D341Med (cell line): Measurements from ENCODE around the gene APOC1.
"Not testable (repeated sequence)": the region's sequence is repeated elsewhere in the genome, so short reads cannot be mapped to it uniquely, and the experiment has no call there.

Source experiments
- DNase-seq: peaks from one replicate; pipeline ENCODE4 v3.0.0; 2012; ENCODE audit warnings: low spot score

The APOC1 gene

DNA sequence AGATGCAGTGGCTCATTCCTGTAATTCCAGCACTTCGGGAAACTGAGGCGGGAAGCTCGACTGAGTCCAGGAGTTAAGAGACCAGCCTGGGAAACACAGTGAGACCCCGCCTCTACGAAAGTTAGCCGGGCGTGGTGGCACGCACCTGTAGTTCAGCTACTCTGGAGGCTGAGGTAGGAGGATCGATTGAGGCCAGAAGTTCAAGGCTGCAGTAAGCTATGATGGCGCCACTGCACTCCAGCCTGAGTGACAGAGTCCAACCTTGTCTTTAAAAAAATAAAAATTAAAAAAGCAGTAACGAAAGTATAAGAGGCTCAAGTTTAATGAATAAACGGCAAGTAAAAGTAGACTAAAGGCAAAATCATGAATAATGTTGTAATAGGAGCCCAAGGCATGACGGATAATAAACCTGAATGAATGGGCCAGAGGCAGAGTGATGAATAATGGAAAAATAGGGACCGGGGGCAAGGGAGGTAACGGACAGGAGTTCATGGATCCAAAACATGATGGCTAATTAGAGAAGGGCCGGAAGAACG is 24.5 kb upstream of the APOC1 start:
- no peak for DNase-seq

DNA sequence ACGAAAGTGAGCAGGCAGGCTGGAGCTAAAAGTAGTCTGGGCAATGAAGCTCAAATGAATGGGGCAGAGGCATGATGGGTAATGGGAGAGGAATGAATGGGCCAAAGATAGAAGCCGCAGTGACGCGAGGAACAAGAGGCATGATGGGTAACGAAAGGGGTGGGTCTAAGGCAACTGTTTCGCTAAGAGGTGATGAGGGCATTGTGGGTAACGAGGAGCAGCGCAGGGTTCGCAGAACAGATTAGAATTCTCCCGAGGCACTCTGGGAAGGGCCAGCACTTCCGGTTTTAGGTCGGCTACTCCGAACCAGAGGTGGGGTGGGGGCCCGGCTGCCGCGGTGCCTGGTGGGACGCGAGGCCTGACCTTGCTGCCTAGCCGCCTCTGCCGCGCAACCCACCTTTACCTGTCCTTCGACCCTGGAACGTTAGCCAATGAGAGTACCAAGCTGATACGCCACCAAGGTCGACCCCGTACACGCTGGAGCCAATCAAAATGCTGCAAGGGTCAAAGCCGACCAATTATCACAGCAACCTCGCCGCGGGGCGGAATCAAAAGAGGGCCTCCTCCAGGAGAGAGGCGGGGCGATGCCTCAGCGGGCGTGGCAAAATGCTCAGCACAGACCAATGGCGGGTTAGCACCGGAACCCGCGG is 23.9 kb upstream of the APOC1 start:
- peak; percentile 96 for DNase-seq

DNA sequence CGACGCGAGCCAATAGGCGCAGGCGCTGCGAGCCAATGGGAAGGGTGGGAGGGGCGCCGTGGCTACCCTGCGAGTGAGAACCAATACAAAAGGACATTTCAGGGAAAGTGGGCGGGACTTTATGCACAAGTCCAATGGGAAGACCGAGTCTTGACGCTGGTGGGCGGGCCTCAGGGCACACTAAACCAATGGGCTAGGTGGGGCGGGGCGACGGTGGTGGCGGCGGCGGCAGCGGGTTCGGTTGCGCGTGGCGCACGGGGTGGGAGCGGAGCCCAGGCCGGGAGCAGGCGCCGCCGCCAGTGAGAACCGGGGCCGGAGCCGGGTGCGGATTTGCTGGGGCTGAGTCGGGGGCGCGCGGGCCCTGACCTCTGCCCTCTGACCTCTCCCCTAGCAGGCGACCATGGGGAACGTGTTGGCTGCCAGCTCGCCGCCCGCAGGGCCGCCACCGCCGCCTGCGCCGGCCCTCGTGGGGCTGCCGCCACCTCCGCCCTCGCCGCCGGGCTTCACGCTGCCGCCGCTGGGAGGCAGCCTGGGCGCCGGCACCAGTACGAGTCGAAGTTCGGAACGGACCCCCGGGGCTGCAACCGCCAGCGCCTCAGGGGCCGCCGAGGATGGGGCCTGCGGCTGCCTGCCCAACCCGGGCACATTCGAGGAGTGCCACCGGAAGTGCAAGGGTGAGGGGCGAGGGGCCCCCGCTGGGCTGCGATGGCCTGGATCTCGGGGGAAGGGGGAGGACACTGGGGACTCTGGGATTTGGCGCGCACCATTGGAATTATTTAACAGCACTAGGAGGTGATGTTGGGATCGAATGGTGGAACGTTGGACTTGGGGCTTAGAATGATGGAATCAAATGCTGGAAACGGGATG is 23.2 kb upstream of the APOC1 start, which contains the start of gene TOMM40:
Gene TOMM40 (plus strand): TSS at position 239 of the 867 bp plus-strand sequence. CDS start 162 bp downstream, at position 401.
- peak; percentile 49 for DNase-seq

DNA sequence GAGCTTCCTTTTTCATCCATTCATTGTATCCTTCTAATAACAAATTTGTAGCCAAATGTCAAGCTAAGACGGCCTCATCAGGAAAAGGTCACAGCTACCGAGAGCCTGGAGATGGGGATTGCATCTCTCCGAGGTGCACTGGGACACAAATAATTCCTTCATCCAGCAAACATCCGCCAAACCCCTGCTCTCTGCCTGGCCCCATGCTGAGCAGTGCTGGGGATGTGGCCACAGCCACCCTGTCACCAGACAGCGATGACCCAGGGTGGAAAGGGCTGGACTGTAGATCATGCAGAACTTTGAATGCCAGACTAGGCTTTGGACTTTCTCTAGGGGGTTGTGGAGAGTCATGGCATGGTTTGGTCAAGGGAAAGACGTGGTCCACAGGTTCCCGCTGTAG is 21.5 kb upstream of the APOC1 start:
- no peak for DNase-seq

DNA sequence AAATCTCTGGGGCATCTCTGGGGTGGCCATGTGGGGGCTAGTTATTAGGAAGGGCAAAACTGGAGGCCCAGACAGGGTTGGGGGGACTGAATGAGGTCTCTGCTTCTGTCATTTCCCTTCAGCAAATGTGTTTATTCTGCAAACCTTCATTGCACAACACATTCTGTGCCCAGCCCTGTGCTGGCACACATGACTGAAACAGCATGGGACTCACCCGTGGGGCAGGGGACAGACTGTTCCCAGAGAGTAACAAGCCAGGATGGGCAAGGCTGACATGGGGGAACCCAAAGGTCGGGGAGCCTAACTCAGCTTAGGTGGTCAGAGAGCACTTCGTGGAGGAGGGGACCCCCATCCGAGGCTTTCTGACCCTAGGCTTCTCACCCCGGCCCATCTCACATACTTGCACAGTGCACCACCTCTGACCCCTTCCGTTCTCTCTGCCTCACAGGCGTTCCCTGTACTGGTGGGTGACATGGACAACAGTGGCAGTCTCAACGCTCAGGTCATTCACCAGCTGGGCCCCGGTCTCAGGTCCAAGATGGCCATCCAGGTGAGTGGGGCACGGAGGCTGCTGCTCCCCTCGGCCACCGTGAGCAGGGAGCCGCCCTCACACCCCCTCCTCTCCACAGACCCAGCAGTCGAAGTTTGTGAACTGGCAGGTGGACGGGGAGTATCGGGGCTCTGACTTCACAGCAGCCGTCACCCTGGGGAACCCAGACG is 20.9 kb upstream of the APOC1 start:
- no peak for DNase-seq

DNA sequence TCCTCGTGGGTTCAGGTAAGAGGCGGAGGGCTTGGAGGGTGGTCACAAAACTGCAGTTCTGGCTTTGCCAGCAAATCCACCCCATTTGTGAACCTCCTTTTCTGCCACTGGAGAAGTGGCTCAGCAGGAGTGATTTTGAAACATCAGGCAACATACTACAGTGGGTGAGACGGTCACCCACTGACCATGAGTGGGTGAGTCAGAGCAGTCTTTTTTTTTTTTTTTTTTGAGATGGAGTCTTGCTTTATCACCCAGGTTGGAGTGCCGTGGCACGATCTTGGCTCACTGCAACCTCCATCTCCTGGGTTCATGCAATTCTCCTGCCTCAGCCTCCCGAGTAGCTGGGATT is 20.4 kb upstream of the APOC1 start:
- no peak for DNase-seq

DNA sequence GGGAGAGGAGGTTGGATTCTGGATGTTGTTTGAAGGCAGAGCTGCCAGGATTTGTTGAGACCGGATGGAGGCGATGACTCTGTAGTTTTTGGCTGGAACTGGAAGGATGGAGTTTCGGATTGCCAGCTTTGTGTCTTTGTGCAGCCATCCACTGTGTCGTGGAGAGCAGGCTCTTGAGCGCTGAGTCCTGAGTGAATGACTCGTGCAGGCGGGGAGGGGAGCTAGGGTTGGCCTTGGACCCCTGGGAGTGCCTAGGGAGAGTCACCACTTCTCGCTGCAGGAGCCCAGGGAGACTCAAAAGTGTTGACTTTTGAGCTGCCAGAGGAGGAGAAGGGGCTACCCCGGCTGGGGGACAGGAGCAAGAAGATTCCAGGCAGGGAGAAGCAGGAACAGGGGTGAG is 19.5 kb upstream of the APOC1 start:
- DNase-seq: no peak

DNA sequence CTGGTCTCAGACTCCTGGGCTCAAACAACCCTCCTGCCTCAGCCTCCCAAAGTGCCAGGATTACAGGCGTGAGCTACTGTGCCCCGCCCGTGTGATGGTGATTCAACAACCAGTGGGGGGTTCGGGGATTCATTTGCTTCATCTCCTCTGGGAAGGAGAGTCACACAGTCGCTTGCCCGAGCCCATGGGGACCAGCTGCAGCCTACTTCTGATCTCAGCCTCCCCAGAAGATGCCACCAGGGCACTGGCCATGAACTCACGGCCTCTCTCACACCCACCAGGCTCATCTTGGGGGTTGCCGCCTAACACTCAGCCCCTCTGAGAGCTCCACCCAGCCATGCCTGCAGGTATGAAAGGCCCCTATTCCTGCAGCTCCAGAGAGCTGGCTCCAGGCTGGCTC is 16.6 kb upstream of the APOC1 start:
- DNase-seq: peak; percentile 17

DNA sequence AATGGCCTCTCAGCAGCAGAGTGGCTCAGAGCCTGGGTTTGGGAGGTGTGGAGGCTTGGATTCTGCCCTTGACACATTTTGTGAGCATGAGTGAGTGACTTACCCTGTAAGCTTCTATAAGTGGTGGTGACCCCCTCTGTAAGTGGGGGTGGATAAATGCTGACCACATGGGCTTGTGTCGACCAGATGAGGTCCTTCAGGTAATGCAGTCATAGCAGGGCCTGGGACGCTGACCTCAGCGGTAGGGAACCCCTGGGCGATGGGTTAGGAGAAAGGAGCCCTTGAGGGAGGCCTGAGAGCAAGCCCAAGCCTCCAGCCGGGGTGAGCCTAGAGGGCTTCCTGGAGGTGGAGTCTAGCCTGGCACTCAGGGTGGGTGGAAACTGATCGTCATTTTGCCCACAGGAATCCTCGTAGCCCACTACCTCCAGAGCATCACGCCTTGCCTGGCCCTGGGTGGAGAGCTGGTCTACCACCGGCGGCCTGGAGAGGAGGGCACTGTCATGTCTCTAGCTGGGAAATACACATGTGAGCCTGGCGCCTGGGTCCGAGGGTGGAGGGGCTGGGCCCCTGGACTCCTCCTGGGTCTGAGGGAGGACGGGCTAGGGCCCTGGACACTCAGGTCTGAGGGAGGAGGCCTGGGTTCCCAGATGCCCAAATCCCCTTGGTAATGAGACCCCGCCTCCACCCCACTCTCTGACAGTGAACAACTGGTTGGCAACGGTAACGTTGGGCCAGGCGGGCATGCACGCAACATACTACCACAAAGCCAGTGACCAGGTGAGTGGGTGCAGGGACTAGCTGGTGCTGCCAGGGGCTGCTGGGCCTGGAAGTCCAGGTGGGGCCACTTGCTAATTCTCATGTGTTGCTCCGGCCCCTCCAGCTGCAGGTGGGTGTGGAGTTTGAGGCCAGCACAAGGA is 13.8 kb upstream of the APOC1 start:
- no peak for DNase-seq

DNA sequence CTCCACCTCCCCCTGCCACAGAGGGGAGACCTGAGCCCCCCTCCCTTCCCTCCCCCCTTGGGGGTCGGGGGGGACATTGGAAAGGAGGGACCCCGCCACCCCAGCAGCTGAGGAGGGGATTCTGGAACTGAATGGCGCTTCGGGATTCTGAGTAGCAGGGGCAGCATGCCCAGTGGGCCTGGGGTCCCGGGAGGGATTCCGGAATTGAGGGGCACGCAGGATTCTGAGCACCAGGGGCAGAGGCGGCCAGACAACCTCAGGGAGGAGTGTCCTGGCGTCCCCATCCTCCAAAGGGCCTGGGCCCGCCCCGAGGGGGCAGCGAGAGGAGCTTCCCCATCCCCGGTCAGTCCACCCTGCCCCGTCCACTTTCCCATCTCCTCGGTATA is 11.2 kb upstream of the APOC1 start:
- DNase-seq: no peak

DNA sequence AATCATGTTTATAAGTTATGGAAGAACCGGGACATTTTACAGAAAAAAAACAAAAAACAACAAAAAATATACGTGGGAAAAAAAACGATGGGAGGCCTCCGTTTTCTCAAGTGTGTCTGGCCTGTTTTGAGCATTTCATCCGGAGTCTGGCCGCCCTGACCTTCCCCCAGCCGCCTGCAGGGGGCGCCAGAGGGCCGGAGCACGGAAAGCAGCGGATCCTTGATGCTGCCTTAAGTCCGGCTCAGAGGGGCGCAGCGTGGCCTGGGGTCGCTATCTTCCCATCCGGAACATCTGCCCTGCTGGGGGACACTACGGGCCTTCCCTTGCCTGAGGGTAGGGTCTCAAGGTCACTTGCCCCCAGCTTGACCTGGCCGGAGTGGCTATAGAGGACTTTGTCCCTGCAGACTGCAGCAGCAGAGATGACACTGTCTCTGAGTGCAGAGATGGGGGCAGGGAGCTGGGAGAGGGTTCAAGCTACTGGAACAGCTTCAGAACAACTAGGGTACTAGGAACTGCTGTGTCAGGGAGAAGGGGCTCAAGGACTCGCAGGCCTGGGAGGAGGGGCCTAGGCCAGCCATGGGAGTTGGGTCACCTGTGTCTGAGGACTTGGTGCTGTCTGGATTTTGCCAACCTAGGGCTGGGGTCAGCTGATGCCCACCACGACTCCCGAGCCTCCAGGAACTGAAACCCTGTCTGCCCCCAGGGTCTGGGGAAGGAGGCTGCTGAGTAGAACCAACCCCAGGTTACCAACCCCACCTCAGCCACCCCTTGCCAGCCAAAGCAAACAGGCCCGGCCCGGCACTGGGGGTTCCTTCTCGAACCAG is 10.6 kb upstream of the APOC1 start:
- DNase-seq: peak; percentile 88

DNA sequence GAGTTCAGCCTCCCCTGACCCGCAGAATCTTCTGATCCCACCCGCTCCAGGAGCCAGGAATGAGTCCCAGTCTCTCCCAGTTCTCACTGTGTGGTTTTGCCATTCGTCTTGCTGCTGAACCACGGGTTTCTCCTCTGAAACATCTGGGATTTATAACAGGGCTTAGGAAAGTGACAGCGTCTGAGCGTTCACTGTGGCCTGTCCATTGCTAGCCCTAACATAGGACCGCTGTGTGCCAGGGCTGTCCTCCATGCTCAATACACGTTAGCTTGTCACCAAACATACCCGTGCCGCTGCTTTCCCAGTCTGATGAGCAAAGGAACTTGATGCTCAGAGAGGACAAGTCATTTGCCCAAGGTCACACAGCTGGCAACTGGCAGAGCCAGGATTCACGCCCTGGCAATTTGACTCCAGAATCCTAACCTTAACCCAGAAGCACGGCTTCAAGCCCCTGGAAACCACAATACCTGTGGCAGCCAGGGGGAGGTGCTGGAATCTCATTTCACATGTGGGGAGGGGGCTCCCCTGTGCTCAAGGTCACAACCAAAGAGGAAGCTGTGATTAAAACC is 9.9 kb upstream of the APOC1 start:
- no peak for DNase-seq

DNA sequence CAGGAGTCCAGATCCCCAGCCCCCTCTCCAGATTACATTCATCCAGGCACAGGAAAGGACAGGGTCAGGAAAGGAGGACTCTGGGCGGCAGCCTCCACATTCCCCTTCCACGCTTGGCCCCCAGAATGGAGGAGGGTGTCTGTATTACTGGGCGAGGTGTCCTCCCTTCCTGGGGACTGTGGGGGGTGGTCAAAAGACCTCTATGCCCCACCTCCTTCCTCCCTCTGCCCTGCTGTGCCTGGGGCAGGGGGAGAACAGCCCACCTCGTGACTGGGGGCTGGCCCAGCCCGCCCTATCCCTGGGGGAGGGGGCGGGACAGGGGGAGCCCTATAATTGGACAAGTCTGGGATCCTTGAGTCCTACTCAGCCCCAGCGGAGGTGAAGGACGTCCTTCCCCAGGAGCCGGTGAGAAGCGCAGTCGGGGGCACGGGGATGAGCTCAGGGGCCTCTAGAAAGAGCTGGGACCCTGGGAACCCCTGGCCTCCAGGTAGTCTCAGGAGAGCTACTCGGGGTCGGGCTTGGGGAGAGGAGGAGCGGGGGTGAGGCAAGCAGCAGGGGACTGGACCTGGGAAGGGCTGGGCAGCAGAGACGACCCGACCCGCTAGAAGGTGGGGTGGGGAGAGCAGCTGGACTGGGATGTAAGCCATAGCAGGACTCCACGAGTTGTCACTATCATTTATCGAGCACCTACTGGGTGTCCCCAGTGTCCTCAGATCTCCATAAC is 8.8 kb upstream of the APOC1 start, which contains the start of gene APOE:
Gene APOE (plus strand): TSS at position 360 of the 724 bp plus-strand sequence. CDS start 829 bp downstream, outside the sequence.
- DNase-seq: no peak

DNA sequence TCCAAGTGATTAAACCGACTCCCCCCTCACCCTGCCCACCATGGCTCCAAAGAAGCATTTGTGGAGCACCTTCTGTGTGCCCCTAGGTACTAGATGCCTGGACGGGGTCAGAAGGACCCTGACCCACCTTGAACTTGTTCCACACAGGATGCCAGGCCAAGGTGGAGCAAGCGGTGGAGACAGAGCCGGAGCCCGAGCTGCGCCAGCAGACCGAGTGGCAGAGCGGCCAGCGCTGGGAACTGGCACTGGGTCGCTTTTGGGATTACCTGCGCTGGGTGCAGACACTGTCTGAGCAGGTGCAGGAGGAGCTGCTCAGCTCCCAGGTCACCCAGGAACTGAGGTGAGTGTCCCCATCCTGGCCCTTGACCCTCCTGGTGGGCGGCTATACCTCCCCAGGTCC is 6.8 kb upstream of the APOC1 start:
- DNase-seq: no peak

DNA sequence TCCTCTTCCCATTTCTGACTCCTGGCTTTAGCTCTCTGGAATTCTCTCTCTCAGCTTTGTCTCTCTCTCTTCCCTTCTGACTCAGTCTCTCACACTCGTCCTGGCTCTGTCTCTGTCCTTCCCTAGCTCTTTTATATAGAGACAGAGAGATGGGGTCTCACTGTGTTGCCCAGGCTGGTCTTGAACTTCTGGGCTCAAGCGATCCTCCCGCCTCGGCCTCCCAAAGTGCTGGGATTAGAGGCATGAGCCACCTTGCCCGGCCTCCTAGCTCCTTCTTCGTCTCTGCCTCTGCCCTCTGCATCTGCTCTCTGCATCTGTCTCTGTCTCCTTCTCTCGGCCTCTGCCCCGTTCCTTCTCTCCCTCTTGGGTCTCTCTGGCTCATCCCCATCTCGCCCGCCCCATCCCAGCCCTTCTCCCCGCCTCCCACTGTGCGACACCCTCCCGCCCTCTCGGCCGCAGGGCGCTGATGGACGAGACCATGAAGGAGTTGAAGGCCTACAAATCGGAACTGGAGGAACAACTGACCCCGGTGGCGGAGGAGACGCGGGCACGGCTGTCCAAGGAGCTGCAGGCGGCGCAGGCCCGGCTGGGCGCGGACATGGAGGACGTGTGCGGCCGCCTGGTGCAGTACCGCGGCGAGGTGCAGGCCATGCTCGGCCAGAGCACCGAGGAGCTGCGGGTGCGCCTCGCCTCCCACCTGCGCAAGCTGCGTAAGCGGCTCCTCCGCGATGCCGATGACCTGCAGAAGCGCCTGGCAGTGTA is 6.2 kb upstream of the APOC1 start:
- DNase-seq: no peak

DNA sequence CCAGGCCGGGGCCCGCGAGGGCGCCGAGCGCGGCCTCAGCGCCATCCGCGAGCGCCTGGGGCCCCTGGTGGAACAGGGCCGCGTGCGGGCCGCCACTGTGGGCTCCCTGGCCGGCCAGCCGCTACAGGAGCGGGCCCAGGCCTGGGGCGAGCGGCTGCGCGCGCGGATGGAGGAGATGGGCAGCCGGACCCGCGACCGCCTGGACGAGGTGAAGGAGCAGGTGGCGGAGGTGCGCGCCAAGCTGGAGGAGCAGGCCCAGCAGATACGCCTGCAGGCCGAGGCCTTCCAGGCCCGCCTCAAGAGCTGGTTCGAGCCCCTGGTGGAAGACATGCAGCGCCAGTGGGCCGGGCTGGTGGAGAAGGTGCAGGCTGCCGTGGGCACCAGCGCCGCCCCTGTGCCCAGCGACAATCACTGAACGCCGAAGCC is 5.6 kb upstream of the APOC1 start:
- no peak for DNase-seq

DNA sequence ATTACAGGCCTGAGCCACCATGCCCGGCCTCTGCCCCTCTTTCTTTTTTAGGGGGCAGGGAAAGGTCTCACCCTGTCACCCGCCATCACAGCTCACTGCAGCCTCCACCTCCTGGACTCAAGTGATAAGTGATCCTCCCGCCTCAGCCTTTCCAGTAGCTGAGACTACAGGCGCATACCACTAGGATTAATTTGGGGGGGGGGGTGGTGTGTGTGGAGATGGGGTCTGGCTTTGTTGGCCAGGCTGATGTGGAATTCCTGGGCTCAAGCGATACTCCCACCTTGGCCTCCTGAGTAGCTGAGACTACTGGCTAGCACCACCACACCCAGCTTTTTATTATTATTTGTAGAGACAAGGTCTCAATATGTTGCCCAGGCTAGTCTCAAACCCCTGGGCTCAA is 4.6 kb upstream of the APOC1 start:
- no peak for DNase-seq

DNA sequence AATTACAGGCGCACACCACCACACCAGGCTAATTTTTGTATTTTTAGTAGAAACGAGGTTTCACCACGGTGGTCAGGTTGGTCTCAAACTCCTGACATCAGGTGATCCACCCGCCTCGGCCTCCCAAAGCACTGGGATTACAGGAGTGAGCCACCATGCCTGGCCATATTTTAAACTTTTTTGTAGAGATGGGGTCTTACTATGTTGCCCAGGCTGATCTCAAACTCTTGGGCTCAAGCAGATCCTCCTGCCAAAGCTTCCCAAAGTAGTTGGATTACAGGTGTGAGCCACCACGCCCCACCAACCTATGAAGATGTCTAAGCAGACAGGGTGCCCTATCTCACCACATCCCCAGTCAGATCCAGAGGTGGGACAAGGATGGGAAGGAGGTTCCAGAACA is 2.5 kb upstream of the APOC1 start:
- DNase-seq: not testable (repeated sequence)

DNA sequence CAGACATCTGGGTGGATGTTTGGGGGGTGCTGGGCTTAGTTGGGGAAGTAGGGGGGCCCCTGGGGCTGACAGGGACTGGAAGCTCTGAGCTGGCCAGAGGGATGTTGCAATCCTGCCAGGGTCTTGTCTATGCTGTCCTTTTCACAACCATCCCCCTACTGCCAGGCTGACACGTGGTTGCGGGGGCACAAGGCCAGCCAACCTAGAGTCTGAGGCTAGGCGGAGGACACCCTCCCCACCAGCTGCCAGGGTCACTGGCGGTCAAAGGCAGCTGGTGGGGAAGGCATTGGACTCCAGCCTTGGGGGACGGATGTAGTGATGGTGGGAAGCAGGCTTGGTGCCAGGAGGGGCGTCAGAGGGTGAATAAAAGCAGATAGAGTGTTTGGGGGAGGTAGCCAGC is 1.6 kb upstream of the APOC1 start:
- no peak for DNase-seq
